Subcutaneous abdominal adipose tissue (tissue), 5 donors: Measurements from ENCODE around the gene PIP5K1B.

ENCODE experiments used
- H3K27ac ChIP-seq: one replicate; pipeline ENCODE4 v1.7.0; 2013; ENCODE audit warnings: low read depth, mild to moderate bottlenecking, inconsistent platforms, low read length, moderate library complexity
- H3K27me3 ChIP-seq, 5 donors: one replicate each; pipeline ENCODE4 v1.7.0; 2013; ENCODE audit warnings: low read length in 5 of 5, inconsistent platforms in 1 of 5; ENCODE audit not compliant: control insufficient read depth in 5 of 5, insufficient read depth in 4 of 5
- H3K36me3 ChIP-seq, 5 donors: one replicate each; pipeline ENCODE4 v1.7.0; 2013; ENCODE audit warnings: low read length in 5 of 5; ENCODE audit not compliant: control insufficient read depth in 5 of 5, insufficient read depth in 5 of 5
- H3K4me1 ChIP-seq, 5 donors: one replicate each; pipeline ENCODE4 v1.7.0; 2013; ENCODE audit warnings: low read length in 5 of 5, mild to moderate bottlenecking in 3 of 5, moderate library complexity in 1 of 5; ENCODE audit not compliant: control insufficient read depth in 5 of 5, insufficient read depth in 5 of 5
- H3K4me3 ChIP-seq, 5 donors: one replicate each; pipeline ENCODE4 v1.7.0; 2013; ENCODE audit warnings: low read length in 5 of 5, low read depth in 1 of 5
- H3K9ac ChIP-seq, 5 donors: one replicate each; pipeline ENCODE4 v1.7.0; 2013; ENCODE audit warnings: low read length in 5 of 5, mild to moderate bottlenecking in 4 of 5, moderate library complexity in 3 of 5
- H3K9me3 ChIP-seq, 5 donors: one replicate each; pipeline ENCODE4 v1.7.0; 2013; ENCODE audit warnings: low read length in 5 of 5; ENCODE audit not compliant: control insufficient read depth in 5 of 5
- donor health status: healthy.
- donor health status: healthy.
- donor health status: healthy.
- donor health status: healthy.
- donor health status: healthy.

The PIP5K1B gene

GRCh38 chr9:68779558-68780379 lies 74.7 kb downstream of the PIP5K1B start:
- no peaks in the 10 kb centered on the region for H3K9me3 ChIP-seq
- peak overlapping the region; percentile 69 to 97 (median 92) for H3K9ac ChIP-seq
- H3K36me3 ChIP-seq: no peaks in the 10 kb centered on the region
- peak overlapping the region; percentile 93 for H3K27ac ChIP-seq
- H3K4me3 ChIP-seq: peak overlapping the region; percentile 80 to 97 (median 89)
- H3K27me3 ChIP-seq: no peaks in the 10 kb centered on the region
- peaks cover 10 to 54% (median 51%) of the 10 kb centered on the region in 5 donors for H3K4me1 ChIP-seq

GRCh38 chr9:68780380-68780712 lies 75.3 kb downstream of the PIP5K1B start:
- Histone ChIP-seq H3K9me3 (no peaks in the 10 kb centered on the region), H3K4me3 (peak overlapping the region; percentile 80 to 97 (median 89)), H3K9ac (peak overlapping the region; percentile 79 to 97 (median 92)), H3K27ac (peak overlapping the region; percentile 93), H3K27me3 (no peaks in the 10 kb centered on the region), H3K4me1 (peaks cover 10 to 60% (median 56%) of the 10 kb centered on the region in 5 donors), H3K36me3 (no peaks in the 10 kb centered on the region)

- Histone ChIP-seq H3K9me3 (no peaks in the 10 kb centered on the region), H3K27me3 (no peaks in the 10 kb centered on the region), H3K27ac (peak overlapping the region; percentile 93), H3K36me3 (no peaks in the 10 kb centered on the region), H3K9ac (peak overlapping the region; percentile 79 to 97 (median 92)), H3K4me1 (peaks cover 10 to 63% (median 56%) of the 10 kb centered on the region in 5 donors), H3K4me3 (peak overlapping the region; percentile 80 to 97 (median 89))
Observed at GRCh38 chr9:68780720-68781119, 75.7 kb downstream of the PIP5K1B start.

- H3K36me3 ChIP-seq: peaks cover 0 to 2% (median 0%) of the 10 kb centered on the region in 5 donors
- no peak overlapping the region for H3K27ac ChIP-seq
- H3K27me3 ChIP-seq: no peaks in the 10 kb centered on the region
- no peaks in the 10 kb centered on the region for H3K9me3 ChIP-seq
- peaks cover 10 to 63% (median 56%) of the 10 kb centered on the region in 5 donors for H3K4me1 ChIP-seq
- H3K9ac ChIP-seq: peak overlapping the region in 1 of 5 donors; percentile 21
- peak overlapping the region in 2 of 5 donors; percentile 7 to 11 for H3K4me3 ChIP-seq
Observed at GRCh38 chr9:68781928-68782327, 76.9 kb downstream of the PIP5K1B start.

- Histone ChIP-seq H3K4me3 (peak overlapping the region in 1 of 5 donors; percentile 24), H3K36me3 (peaks cover 0 to 2% (median 0%) of the 10 kb centered on the region in 5 donors), H3K9ac (peak overlapping the region in 3 of 5 donors; percentile 8 to 31 (median 29)), H3K4me1 (peaks cover 10 to 63% (median 56%) of the 10 kb centered on the region in 5 donors), H3K9me3 (no peaks in the 10 kb centered on the region), H3K27me3 (no peaks in the 10 kb centered on the region), H3K27ac (no peak overlapping the region)
Observed at GRCh38 chr9:68782546-68782945, 77.5 kb downstream of the PIP5K1B start.

GRCh38 chr9:68785965-68786364 lies 80.9 kb downstream of the PIP5K1B start:
- Histone ChIP-seq H3K4me1 (peaks cover 10 to 47% (median 43%) of the 10 kb centered on the region in 5 donors), H3K27me3 (no peaks in the 10 kb centered on the region), H3K9me3 (no peaks in the 10 kb centered on the region), H3K36me3 (peaks cover 0 to 2% (median 0%) of the 10 kb centered on the region in 5 donors), H3K9ac (no peak overlapping the region), H3K4me3 (no peak overlapping the region), H3K27ac (no peak overlapping the region)

GRCh38 chr9:68791169-68791568 lies 86.1 kb downstream of the PIP5K1B start:
- Histone ChIP-seq H3K27ac (no peak overlapping the region), H3K9ac (no peak overlapping the region), H3K4me3 (no peak overlapping the region), H3K36me3 (peaks cover 0 to 2% (median 0%) of the 10 kb centered on the region in 5 donors), H3K4me1 (peaks cover 0 to 13% (median 3%) of the 10 kb centered on the region in 5 donors), H3K9me3 (no peaks in the 10 kb centered on the region), H3K27me3 (no peaks in the 10 kb centered on the region)

GRCh38 chr9:68793605-68794343 lies 88.7 kb downstream of the PIP5K1B start:
- Histone ChIP-seq H3K27me3 (no peaks in the 10 kb centered on the region), H3K27ac (peak overlapping the region; percentile 56), H3K4me1 (peaks cover 0 to 13% (median 3%) of the 10 kb centered on the region in 5 donors), H3K4me3 (no peak overlapping the region), H3K9ac (no peak overlapping the region), H3K36me3 (no peaks in the 10 kb centered on the region), H3K9me3 (no peaks in the 10 kb centered on the region)

GRCh38 chr9:68794898-68795297 lies 89.9 kb downstream of the PIP5K1B start:
- no peaks in the 10 kb centered on the region for H3K27me3 ChIP-seq
- no peaks in the 10 kb centered on the region for H3K36me3 ChIP-seq
- peak overlapping the region; percentile 56 for H3K27ac ChIP-seq
- peak overlapping the region in 3 of 5 donors; percentile 14 to 31 (median 31) for H3K4me3 ChIP-seq
- peak overlapping the region in 1 of 5 donors; percentile 20 for H3K9ac ChIP-seq
- H3K4me1 ChIP-seq: peaks cover 0 to 13% (median 3%) of the 10 kb centered on the region in 5 donors
- no peaks in the 10 kb centered on the region for H3K9me3 ChIP-seq

GRCh38 chr9:68795411-68795810 lies 90.4 kb downstream of the PIP5K1B start:
- Histone ChIP-seq H3K4me1 (peaks cover 0 to 13% (median 3%) of the 10 kb centered on the region in 5 donors), H3K4me3 (no peak overlapping the region), H3K27me3 (no peaks in the 10 kb centered on the region), H3K9ac (peak overlapping the region in 1 of 5 donors; percentile 20), H3K27ac (no peak overlapping the region), H3K36me3 (no peaks in the 10 kb centered on the region), H3K9me3 (no peaks in the 10 kb centered on the region)
